Skeletal muscle tissue (tissue), 4 donors: ENCODE measurements around the gene LPAR5. TPM values are rescaled to one million over a fixed set of nuclear protein-coding genes. Genes with fewer than 3 reads are reported as not detected.
"Not testable (repeated sequence)": the region's sequence is repeated elsewhere in the genome, so short reads cannot be mapped to it uniquely, and the experiment has no call there.

Experiments
- H3K27ac ChIP-seq: one replicate; pipeline ENCODE4 v1.7.0; 2013; ENCODE audit warnings: mild to moderate bottlenecking, low read depth, low read length, inconsistent platforms
- H3K27me3 ChIP-seq, 3 donors: one replicate each; pipeline ENCODE4 v1.7.0; 2013; ENCODE audit warnings: low read length in 3 of 3; ENCODE audit not compliant: control insufficient read depth in 3 of 3, insufficient read depth in 3 of 3
- H3K36me3 ChIP-seq, 3 donors: one replicate each; pipeline ENCODE4 v1.7.0; 2013; ENCODE audit warnings: low read length in 3 of 3; ENCODE audit not compliant: control insufficient read depth in 3 of 3, insufficient read depth in 3 of 3
- H3K4me1 ChIP-seq, 3 donors: one replicate each; pipeline ENCODE4 v1.7.0; 2013; ENCODE audit warnings: low read length in 3 of 3, mild to moderate bottlenecking in 3 of 3; ENCODE audit not compliant: control insufficient read depth in 3 of 3, insufficient read depth in 3 of 3
- H3K4me3 ChIP-seq, 3 donors: one replicate each; pipeline ENCODE4 v1.7.0; 2013; ENCODE audit warnings: low read length in 3 of 3
- H3K9ac ChIP-seq, 3 donors: one replicate each; pipeline ENCODE4 v1.7.0; 2013; ENCODE audit warnings: low read length in 3 of 3, mild to moderate bottlenecking in 3 of 3, moderate library complexity in 2 of 3, low read depth in 1 of 3
- H3K9me3 ChIP-seq, 3 donors: one replicate each; pipeline ENCODE4 v1.7.0; 2013; ENCODE audit warnings: low read length in 3 of 3; ENCODE audit not compliant: control insufficient read depth in 3 of 3
- total RNA-seq: library from RNA; depleted of rRNA; stranded (reverse); fragments of >200 nt; gene quantifications from one replicate; pipeline ENCODE4 v1.2.3, GENCODE V29; 2014
- donor health status: Osteomylitis.

Gene LPAR5
- total RNA-seq, 1 donor from 2014 or later = 1.0 TPM

DNA sequence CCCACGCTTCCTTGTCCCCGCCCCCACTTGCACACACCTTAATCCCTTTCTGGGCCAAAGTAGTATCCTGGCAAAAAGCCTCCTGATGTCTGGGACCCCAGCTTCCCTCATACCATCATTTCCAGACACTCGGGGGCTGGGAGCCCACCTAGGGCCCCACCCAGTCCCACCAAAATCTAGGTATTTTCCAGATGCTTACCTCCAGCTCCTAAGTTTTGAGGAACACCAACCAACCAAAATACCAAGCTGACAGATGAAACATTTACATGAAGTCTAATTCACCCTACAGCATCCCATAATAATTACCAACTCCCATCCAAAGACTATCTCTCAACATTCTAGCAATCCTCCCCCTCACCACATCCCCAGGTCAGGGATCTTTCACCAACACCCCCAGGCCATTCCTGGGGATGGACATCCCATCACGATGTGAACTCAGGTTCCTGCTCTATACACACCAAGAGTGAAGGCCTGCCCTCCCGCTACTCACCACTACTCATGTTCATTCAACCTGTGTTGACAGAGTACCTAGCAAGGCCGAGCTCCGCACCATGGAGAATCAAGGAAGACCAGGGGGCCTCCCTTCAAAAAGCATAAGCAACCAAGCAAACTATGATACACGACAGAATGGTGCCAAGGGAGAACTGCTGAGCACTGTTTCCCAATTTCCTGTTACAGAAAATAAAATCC is 27.0 kb downstream of the LPAR5 start:
- no peak overlapping the region for H3K4me3 ChIP-seq
- H3K9ac ChIP-seq = no peak overlapping the region
- H3K36me3 ChIP-seq = peaks cover 0 to 10% (median 8%) of the 10 kb centered on the region in 3 donors
- no peaks in the 10 kb centered on the region for H3K9me3 ChIP-seq
- H3K27me3 ChIP-seq = no peaks in the 10 kb centered on the region
- H3K27ac ChIP-seq = peak overlapping the region; percentile 90
- peaks cover 36 to 44% (median 43%) of the 10 kb centered on the region in 3 donors for H3K4me1 ChIP-seq

DNA sequence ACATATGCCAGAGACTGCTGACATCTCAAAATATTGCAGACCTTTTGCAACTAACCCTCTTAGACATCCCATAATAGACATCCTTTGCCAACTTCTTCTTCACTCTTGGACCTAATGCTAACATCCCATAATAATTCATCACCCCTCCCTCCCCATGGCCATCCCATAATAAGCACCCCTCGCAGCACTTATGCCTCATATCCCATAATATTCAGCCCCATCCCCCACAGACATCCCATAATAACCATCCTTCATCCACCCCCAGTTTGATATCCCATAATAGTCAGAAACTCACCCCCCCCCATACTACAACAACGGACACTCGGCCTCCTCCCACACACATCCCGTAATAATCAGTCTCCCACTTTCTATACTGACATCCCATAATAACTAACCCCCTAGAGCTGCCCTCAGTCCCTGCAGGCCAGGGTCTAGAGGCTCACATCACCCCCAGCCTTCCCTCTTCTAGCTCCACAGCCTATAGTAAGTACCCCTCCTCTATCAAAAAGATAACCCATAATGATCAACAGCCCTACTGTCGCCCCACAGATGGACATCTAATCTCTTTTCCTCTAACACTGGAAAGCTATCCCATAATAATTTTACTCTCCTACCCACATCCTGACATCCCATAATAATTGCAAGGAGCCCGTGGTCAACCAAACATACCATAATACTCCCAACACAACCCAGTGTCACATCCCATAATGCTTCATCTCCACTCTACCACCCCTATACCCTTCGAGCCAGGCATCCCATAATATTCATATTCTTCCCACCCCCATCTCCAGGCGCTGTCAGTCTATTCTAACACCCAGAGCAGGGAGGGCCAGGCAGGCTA is 27.8 kb downstream of the LPAR5 start:
- H3K27me3 ChIP-seq = no peaks in the 10 kb centered on the region
- no peaks in the 10 kb centered on the region for H3K9me3 ChIP-seq
- H3K4me1 ChIP-seq = peaks cover 38 to 45% (median 45%) of the 10 kb centered on the region in 3 donors
- H3K36me3 ChIP-seq = peaks cover 0 to 10% (median 9%) of the 10 kb centered on the region in 3 donors
- H3K9ac ChIP-seq = no peak overlapping the region
- H3K4me3 ChIP-seq = no peak overlapping the region
- peak overlapping the region; percentile 90 for H3K27ac ChIP-seq

DNA sequence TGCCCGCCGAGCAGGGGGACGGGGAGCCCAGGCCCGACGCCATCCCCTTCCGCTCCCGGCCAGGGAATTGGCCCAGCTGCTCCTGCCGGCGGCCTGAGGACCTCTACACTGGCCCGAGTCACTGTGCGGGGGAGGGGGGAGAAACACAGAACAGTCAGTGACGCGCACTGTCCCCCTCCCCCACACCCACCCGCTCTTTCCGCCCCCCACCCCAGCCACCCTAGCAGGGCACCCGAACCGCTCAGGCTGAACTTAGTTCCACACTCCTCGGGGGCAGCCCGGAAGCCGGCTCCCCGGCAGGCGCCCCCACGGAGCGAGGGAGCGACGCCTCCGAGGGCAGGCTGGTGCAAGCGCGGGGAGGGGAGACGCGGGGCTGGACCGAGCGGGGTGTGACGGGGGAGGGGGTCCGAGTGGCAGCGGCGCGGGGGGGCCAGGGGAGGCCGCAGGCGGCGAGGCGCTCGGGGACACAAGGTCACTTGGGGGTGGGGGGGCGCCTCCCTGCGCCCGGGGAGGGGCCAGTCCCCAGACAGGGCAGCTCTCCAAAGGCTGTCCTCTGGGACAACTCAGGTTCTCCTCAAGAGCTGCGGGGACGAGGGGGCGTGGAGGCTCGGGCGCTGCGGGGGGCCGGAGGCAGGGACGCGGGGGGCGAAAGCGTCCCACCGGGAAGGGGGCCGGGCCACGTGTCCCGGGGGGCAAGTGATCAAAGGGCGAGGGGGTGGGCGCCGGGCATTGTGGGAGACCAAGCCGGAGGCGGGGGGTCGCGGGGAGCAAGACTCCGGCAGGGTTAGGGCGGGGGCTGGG is 29.2 kb downstream of the LPAR5 start:
- Histone ChIP-seq H3K9me3 (no peaks in the 10 kb centered on the region), H3K27ac (peak overlapping the region; percentile 90), H3K4me1 (peaks cover 34 to 44% (median 42%) of the 10 kb centered on the region in 3 donors), H3K9ac (peak overlapping the region; percentile 69 to 89 (median 85)), H3K27me3 (no peaks in the 10 kb centered on the region), H3K4me3 (peak overlapping the region; percentile 81 to 89 (median 83)), H3K36me3 (peaks cover 11 to 23% (median 19%) of the 10 kb centered on the region in 3 donors)

DNA sequence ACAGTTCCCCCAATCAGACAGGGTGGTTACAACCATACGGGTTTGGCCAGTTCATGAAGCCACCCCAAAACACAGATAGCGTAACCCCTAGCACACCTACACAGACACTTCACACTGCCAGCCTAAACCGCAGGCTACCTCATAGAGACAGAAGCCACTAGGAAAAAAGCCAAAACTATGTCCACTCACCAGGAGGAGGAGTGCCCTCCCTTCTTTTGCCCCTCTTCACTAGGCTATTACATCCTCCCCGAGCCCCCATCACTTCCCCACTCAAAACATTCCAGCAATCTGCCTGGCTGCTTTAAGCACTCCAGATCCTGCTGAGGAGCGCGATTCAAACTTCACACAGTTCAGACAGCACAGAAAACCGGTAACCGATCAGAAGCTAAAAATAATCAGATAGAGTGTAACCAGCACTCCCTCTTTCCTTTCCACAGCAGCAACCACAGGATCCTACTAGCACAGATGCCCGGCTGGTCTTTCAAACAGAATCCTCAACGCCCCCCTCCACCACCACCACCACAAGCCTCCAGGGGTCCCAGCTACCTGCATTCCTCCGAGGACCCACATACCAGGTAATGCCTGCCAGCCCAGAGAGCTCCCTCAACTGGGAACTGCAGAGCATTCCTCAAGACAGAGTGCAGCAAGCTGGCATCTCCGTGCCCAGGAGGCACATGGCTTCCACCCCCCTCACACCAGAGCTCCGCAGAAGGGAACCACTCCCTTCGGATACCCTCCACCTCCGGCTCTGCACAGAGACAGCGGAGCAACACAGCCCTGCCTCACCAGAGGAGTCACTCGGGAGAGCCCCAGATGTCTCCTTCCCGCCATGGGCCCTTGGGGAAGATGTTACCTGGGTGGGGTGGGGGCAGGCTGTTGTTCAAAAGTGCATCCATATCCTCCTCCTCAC is 30.1 kb downstream of the LPAR5 start:
- Histone ChIP-seq H3K36me3 (peaks cover 19 to 32% (median 27%) of the 10 kb centered on the region in 3 donors), H3K4me3 (peak overlapping the region; percentile 81 to 89 (median 83)), H3K4me1 (peaks cover 34 to 44% (median 42%) of the 10 kb centered on the region in 3 donors), H3K9ac (peak overlapping the region; percentile 69 to 89 (median 85)), H3K9me3 (no peaks in the 10 kb centered on the region), H3K27me3 (no peaks in the 10 kb centered on the region), H3K27ac (peak overlapping the region; percentile 90)

DNA sequence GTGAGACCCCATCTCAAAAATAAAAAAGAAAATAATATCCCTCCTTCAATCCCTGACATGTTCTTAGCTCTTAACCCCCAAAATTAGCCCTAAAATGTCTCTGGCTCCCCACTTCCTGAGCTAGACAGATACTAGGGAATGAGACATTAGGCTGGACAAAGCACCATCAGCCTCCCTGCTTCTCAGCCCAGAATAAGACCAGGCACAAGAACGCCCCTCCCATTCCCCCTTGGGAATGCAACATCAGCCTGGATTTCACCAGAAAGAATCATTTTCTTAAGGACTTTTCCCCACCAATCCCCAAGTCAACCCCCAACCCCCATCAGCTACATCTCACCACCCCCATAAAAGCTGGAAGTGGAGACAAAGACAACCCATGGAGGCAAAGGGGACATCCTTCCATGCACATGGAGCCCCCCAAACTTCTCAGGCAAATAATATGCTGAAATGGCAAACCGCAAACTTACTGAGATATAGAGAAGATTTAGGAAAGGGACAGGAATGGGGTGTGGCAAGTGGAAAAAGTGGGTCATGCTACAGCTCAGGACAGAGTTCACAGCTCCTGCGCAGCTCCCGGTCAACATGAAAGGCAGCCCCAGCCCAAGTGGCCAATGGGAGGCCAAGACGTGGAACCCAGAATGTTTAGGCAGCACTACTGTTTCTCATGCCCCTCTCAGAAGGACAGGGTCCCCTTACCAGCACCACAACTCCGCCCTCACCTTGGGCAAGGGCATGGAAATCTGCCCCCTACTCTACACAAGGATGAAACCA is 31.3 kb downstream of the LPAR5 start:
- Histone ChIP-seq H3K27ac (peak overlapping the region; percentile 90), H3K9ac (peak overlapping the region; percentile 52 to 85 (median 57))

DNA sequence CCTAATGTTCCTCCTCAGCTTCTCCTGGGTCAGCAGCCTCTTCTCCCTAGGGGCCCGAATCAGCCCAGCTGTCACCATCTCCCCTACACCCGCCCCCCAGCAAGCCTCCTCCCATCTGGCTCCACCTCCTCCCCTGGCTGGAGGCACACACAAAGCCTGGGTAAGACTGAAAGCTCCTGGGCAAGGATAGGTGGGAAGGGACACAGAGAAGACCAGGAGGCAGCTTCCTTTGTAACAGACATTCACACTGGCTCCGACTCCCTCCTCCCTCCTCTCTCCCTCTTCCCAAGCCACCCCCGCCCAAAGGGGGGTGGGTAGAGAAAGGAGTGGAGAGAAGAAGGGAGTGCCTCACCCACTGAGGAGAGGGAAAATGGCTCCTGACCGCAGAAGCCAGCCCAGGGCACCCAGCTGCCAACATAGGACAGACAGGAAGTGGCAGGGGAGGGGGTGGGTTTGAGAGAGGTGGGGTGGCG is 32.6 kb downstream of the LPAR5 start:
- Histone ChIP-seq H3K4me3 (peak overlapping the region in 1 of 3 donors; percentile 23), H3K9ac (peak overlapping the region in 2 of 3 donors; percentile 50 to 61), H3K4me1 (peaks cover 34 to 43% (median 42%) of the 10 kb centered on the region in 3 donors)

More for the DNA sequence above, 31.3 kb downstream of the LPAR5 start:
- peak overlapping the region; percentile 81 to 89 (median 83) for H3K4me3 ChIP-seq
- no peaks in the 10 kb centered on the region for H3K9me3 ChIP-seq
- H3K27me3 ChIP-seq = no peaks in the 10 kb centered on the region
- H3K36me3 ChIP-seq = peaks cover 32 to 44% (median 40%) of the 10 kb centered on the region in 3 donors
- H3K4me1 ChIP-seq = peaks cover 34 to 44% (median 42%) of the 10 kb centered on the region in 3 donors

DNA sequence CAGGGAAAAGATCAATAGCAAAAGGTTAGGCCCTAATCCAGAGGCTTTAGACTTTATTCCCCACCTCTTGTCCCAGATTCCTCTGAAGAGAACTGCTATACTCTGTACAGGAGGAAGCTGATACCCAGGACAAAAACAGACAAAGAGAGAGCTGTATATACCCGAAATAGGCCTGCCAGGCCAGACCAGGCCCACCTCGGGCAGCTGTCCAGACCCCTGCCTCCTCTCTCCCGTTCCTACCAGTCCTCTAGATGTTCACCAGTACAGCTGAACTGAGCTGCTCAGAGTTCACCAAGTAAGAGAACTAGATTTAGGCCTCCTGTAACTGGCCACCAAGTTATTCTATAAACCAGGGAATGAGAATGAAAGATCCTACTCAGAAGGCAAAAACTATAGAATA is 33.2 kb downstream of the LPAR5 start:
- H3K4me1 ChIP-seq = peaks cover 34 to 39% (median 38%) of the 10 kb centered on the region in 3 donors
- H3K36me3 ChIP-seq = peaks cover 48 to 61% (median 57%) of the 10 kb centered on the region in 3 donors
- no peaks in the 10 kb centered on the region for H3K27me3 ChIP-seq
- H3K9ac ChIP-seq = peak overlapping the region in 2 of 3 donors; percentile 50 to 61
- no peak overlapping the region for H3K4me3 ChIP-seq
- H3K9me3 ChIP-seq = no peaks in the 10 kb centered on the region
- peak overlapping the region; percentile 37 for H3K27ac ChIP-seq

More for the DNA sequence above, 32.6 kb downstream of the LPAR5 start:
- Histone ChIP-seq H3K36me3 (peaks cover 42 to 54% (median 51%) of the 10 kb centered on the region in 3 donors), H3K27ac (peak overlapping the region; percentile 37), H3K9me3 (no peaks in the 10 kb centered on the region), H3K27me3 (no peaks in the 10 kb centered on the region)

DNA sequence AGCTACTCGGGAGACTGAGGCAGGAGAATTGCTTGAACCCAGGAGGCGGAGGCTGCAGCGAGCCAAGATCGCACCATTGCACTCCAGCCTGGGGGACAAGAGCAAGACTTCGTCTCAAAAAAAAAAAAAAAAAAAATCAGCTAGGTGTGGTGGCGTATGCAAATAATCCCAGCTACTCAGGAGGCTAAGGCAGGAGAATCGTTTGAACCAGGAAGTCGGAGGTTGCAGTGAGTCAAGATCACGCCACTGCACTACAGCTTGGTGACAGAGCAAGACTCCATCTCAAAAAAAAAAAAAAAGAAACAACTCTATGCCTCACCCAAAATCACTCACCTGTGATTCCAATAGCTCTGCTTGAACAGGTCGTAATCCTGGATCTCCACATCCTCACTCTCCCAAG is 40.1 kb downstream of the LPAR5 start:
- not testable (repeated sequence) for H3K27me3 ChIP-seq, H3K9ac ChIP-seq, H3K9me3 ChIP-seq, H3K4me3 ChIP-seq, H3K27ac ChIP-seq, H3K4me1 ChIP-seq
- peaks cover 75 to 88% (median 82%) of the 10 kb centered on the region in 3 donors for H3K36me3 ChIP-seq
